HL-60 (cell line): Measurements from ENCODE around the gene DDI2.

Experiments used
- DNase-seq, 2 experiments: peaks; one replicate each; pipeline ENCODE4 v3.0.0-alpha.2; 2010 to 2020; ENCODE audit warnings: low read depth in 1 of 2, low spot score in 1 of 2
- H3K27ac ChIP-seq: fragments of 250-450 bp; sonication (Bioruptor Pico); replicated peaks from 2 replicates; pipeline ENCODE4 v1.5.1; 2020; ENCODE audit warnings: mild to moderate bottlenecking, moderate library complexity
- H3K27me3 ChIP-seq: fragments of 250-450 bp; sonication (Bioruptor Pico); 2 replicates; pipeline ENCODE4 v1.5.1; 2021; ENCODE audit warnings: mild to moderate bottlenecking, moderate library complexity; ENCODE audit not compliant: insufficient read depth, poor library complexity, severe bottlenecking
- H3K4me3 ChIP-seq: replicated peaks from 2 replicates; pipeline ENCODE4 v1.5.1; 2011; ENCODE audit warnings: mild to moderate bottlenecking, control low read depth, low read length; ENCODE audit not compliant: insufficient read depth
- GABPA ChIP-seq: IDR thresholded peaks from 2 replicates; pipeline ENCODE4 v1.6.1; 2012; ENCODE audit warnings: low read depth
- POLR2AphosphoS5 ChIP-seq: IDR thresholded peaks from 2 replicates; pipeline ENCODE4 v1.6.1; 2012; ENCODE audit warnings: low read depth
- SPI1 ChIP-seq: IDR thresholded peaks from 2 replicates; pipeline ENCODE4 v1.6.1; 2012; ENCODE audit warnings: low read depth, mild to moderate bottlenecking, borderline replicate concordance
- TF ChIP-seq, protein P1 (sequence below): IDR thresholded peaks from one replicate; pipeline ENCODE4 v1.5.1; 2011; ENCODE audit warnings: low read length, control low read depth, inconsistent platforms; ENCODE audit not compliant: insufficient read depth
- TF ChIP-seq, protein P2 (sequence below): IDR thresholded peaks from 2 replicates; pipeline ENCODE4 v1.6.1; 2012; ENCODE audit warnings: low read depth; ENCODE audit not compliant: insufficient replicate concordance

The DDI2 gene

GRCh38 chr1:15681349-15682292, 64.4 kb downstream of the DDI2 start:
- Histone ChIP-seq H3K27ac (no peak overlapping the region), H3K27me3 (no peaks in the 10 kb centered on the region), H3K4me3 (no peak overlapping the region)
- no peak for DNase-seq
- TF ChIP-seq POLR2AphosphoS5: no peak
- TF ChIP-seq, protein P1, sequence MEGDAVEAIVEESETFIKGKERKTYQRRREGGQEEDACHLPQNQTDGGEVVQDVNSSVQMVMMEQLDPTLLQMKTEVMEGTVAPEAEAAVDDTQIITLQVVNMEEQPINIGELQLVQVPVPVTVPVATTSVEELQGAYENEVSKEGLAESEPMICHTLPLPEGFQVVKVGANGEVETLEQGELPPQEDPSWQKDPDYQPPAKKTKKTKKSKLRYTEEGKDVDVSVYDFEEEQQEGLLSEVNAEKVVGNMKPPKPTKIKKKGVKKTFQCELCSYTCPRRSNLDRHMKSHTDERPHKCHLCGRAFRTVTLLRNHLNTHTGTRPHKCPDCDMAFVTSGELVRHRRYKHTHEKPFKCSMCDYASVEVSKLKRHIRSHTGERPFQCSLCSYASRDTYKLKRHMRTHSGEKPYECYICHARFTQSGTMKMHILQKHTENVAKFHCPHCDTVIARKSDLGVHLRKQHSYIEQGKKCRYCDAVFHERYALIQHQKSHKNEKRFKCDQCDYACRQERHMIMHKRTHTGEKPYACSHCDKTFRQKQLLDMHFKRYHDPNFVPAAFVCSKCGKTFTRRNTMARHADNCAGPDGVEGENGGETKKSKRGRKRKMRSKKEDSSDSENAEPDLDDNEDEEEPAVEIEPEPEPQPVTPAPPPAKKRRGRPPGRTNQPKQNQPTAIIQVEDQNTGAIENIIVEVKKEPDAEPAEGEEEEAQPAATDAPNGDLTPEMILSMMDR: no peak
- TF ChIP-seq SPI1: no peak
- TF ChIP-seq GABPA: no peak
- TF ChIP-seq, protein P2, sequence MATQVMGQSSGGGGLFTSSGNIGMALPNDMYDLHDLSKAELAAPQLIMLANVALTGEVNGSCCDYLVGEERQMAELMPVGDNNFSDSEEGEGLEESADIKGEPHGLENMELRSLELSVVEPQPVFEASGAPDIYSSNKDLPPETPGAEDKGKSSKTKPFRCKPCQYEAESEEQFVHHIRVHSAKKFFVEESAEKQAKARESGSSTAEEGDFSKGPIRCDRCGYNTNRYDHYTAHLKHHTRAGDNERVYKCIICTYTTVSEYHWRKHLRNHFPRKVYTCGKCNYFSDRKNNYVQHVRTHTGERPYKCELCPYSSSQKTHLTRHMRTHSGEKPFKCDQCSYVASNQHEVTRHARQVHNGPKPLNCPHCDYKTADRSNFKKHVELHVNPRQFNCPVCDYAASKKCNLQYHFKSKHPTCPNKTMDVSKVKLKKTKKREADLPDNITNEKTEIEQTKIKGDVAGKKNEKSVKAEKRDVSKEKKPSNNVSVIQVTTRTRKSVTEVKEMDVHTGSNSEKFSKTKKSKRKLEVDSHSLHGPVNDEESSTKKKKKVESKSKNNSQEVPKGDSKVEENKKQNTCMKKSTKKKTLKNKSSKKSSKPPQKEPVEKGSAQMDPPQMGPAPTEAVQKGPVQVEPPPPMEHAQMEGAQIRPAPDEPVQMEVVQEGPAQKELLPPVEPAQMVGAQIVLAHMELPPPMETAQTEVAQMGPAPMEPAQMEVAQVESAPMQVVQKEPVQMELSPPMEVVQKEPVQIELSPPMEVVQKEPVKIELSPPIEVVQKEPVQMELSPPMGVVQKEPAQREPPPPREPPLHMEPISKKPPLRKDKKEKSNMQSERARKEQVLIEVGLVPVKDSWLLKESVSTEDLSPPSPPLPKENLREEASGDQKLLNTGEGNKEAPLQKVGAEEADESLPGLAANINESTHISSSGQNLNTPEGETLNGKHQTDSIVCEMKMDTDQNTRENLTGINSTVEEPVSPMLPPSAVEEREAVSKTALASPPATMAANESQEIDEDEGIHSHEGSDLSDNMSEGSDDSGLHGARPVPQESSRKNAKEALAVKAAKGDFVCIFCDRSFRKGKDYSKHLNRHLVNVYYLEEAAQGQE: no peak

DNA sequence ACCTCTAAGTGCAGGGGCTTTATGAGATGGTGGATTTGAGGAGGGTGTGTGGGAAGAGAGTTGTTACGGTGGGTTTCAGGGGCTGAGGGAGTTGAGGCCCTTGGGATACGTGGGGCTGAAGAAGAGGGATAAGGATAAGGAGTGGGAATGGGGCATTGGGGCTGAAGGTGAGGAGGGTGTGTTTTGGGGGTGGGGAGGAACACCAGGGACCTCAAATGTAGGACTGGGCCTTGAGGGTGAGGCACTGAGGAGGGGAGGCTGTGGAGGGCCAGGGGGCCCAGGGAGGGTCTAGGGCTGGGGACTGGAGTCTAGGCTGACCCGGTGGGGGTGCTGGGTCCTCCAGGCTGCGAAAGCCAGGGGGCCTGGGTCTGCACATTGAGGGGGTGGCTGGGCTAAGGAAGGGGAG, 65.7 kb downstream of the DDI2 start:
- Histone ChIP-seq H3K4me3 (no peak overlapping the region), H3K27ac (peak overlapping the region; percentile 94), H3K27me3 (no peaks in the 10 kb centered on the region)
- DNase-seq: no peak
- TF ChIP-seq SPI1 (no peak), POLR2AphosphoS5 (no peak), GABPA (no peak)
- TF ChIP-seq, protein P2: no peak
- TF ChIP-seq, protein P1: no peak

DNA sequence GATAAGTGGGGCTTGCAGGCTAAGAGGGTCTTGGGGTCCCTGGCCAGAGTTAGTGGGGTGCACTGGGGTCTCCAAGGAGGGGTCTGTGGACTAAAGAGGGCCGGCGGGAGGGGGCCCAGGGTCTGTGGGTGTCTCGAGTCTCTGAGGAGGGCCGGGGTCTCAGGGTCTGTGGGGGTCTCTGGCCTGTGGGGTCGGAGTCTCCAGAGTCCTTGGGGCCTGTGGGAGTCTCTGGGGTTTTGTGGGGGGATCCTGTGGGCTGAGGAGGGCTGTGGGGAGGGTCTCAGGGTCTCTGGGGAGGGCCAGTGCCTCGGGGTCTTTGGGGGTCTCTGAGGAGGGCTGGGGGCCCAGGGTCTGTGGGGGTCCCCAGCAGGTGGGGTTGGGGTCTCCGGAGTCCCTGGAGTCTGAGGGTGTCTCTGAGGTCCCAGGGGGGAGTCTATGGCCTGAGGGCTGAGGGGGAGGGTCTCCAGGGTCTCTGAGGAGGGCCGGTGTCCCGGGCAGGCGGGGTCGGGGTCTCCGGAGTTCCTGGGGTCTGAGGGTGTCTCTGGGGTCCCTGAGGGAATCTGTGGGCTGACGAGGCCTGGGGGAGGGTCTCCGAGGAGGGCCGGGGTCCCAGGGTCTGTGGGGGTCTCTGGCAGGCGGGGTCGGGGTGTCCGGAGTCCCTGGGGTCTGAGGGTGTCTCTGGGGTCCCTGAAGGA, 66.2 kb downstream of the DDI2 start:
- Histone ChIP-seq H3K4me3 (peak overlapping the region; percentile 59), H3K27me3 (no peaks in the 10 kb centered on the region), H3K27ac (peak overlapping the region; percentile 94)
- TF ChIP-seq, protein P1: no peak
- TF ChIP-seq GABPA (no peak), POLR2AphosphoS5 (no peak), SPI1 (no peak)
- TF ChIP-seq, protein P2: no peak
- DNase-seq: no peak
